ENCODE data around the gene CCDC12.

CCDC12 gene

GRCh38 chr3:46902188-46902631 is 74.3 kb downstream of the CCDC12 start:
- no peaks in the 10 kb centered on the region for H3K9me3 ChIP-seq (ENCODE audit: control insufficient read depth in 1 of 2, low read length in 2 of 2)
- H3K4me1 ChIP-seq (ENCODE audit: control insufficient read depth in 1 of 2, insufficient read depth in 2 of 2, low read length in 2 of 2) = peaks cover 0 to 3% of the 10 kb centered on the region in 2 donors
- H3K4me3 ChIP-seq (ENCODE audit: low read depth in 1 of 2, low read length in 2 of 2) = no peak overlapping the region
- peaks cover 5 to 12% of the 10 kb centered on the region in 2 donors for H3K27me3 ChIP-seq (ENCODE audit: control insufficient read depth in 1 of 2, insufficient read depth in 2 of 2, low read length in 2 of 2)
- no peak overlapping the region for H3K9ac ChIP-seq (ENCODE audit: low read depth in 1 of 2, low read length in 2 of 2)
- no peaks in the 10 kb centered on the region for H3K36me3 ChIP-seq (ENCODE audit: control insufficient read depth in 1 of 2, insufficient read depth in 2 of 2, low read length in 2 of 2)
- no peak overlapping the region for H3K27ac ChIP-seq (ENCODE audit: low read depth, low read length)

DNA sequence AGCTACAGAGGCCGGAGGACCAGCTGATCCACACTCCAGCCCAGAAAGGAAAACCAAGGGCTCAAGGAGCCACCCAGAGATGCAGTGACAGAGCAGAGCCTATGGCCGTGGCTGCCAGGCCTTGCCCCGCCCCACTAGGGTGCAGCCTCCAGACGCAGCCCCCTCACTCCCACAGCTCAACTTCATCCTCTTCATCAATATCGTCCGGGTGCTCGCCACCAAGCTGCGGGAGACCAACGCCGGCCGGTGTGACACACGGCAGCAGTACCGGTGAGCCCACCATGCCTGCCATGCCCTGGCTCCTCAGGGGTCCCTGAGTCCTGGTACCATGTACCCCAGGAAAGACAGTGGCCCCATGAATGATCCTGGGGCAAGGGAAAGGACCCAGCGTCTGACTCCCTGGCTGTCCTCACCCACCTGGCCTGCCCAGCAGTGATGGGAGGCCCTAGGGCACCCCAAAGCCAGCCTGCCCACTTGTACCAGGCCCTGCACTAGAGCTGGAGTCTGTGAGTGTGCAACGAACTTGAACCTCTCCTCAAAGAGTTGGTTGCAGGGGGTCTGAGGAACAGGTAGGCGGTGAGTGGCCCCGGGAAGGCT is 74.9 kb downstream of the CCDC12 start:
- Histone ChIP-seq H3K4me1 (ENCODE audit: control insufficient read depth in 1 of 2, insufficient read depth in 2 of 2, low read length in 2 of 2) (peaks cover 0 to 3% of the 10 kb centered on the region in 2 donors), H3K27ac (ENCODE audit: low read depth, low read length) (no peak overlapping the region), H3K4me3 (ENCODE audit: low read depth in 1 of 2, low read length in 2 of 2) (no peak overlapping the region), H3K9me3 (ENCODE audit: control insufficient read depth in 1 of 2, low read length in 2 of 2) (no peaks in the 10 kb centered on the region), H3K27me3 (ENCODE audit: control insufficient read depth in 1 of 2, insufficient read depth in 2 of 2, low read length in 2 of 2) (peaks cover 5 to 8% of the 10 kb centered on the region in 2 donors), H3K9ac (ENCODE audit: low read depth in 1 of 2, low read length in 2 of 2) (no peak overlapping the region), H3K36me3 (ENCODE audit: control insufficient read depth in 1 of 2, insufficient read depth in 2 of 2, low read length in 2 of 2) (no peaks in the 10 kb centered on the region)

GRCh38 chr3:46901061-46901460 is 75.5 kb downstream of the CCDC12 start:
- H3K4me1 ChIP-seq (ENCODE audit: control insufficient read depth in 1 of 2, insufficient read depth in 2 of 2, low read length in 2 of 2) = peaks cover 0 to 3% of the 10 kb centered on the region in 2 donors
- H3K27me3 ChIP-seq (ENCODE audit: control insufficient read depth in 1 of 2, insufficient read depth in 2 of 2, low read length in 2 of 2) = peaks cover 5 to 7% of the 10 kb centered on the region in 2 donors
- no peak overlapping the region for H3K9ac ChIP-seq (ENCODE audit: low read depth in 1 of 2, low read length in 2 of 2)
- no peak overlapping the region for H3K4me3 ChIP-seq (ENCODE audit: low read depth in 1 of 2, low read length in 2 of 2)
- no peaks in the 10 kb centered on the region for H3K9me3 ChIP-seq (ENCODE audit: control insufficient read depth in 1 of 2, low read length in 2 of 2)
- no peak overlapping the region for H3K27ac ChIP-seq (ENCODE audit: low read depth, low read length)
- H3K36me3 ChIP-seq (ENCODE audit: control insufficient read depth in 1 of 2, insufficient read depth in 2 of 2, low read length in 2 of 2) = no peaks in the 10 kb centered on the region

DNA sequence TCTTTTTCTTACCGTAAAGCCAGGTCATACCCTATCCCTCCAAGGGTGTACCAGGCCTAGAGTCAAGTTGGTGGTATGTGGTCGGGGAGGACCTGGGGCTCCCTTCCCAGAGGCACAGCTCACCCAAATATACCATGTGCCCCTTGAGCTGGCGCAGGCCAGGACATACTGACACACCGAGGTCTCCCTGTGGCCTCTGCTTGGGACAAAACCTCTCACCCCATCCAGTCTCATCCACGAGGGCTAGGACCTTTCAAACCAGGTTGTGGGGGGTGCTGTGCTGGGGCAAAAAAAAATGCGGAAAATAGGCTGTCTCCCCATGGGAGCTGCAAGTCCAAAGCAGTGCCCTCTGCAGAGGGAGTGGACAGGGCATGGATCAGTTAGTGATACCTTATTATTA is 76.2 kb downstream of the CCDC12 start:
- peaks cover 5 to 6% of the 10 kb centered on the region in 2 donors for H3K27me3 ChIP-seq (ENCODE audit: control insufficient read depth in 1 of 2, insufficient read depth in 2 of 2, low read length in 2 of 2)
- no peak overlapping the region for H3K27ac ChIP-seq (ENCODE audit: low read depth, low read length)
- no peak overlapping the region for H3K9ac ChIP-seq (ENCODE audit: low read depth in 1 of 2, low read length in 2 of 2)
- peaks cover 0 to 3% of the 10 kb centered on the region in 2 donors for H3K4me1 ChIP-seq (ENCODE audit: control insufficient read depth in 1 of 2, insufficient read depth in 2 of 2, low read length in 2 of 2)
- H3K4me3 ChIP-seq (ENCODE audit: low read depth in 1 of 2, low read length in 2 of 2) = no peak overlapping the region
- no peaks in the 10 kb centered on the region for H3K36me3 ChIP-seq (ENCODE audit: control insufficient read depth in 1 of 2, insufficient read depth in 2 of 2, low read length in 2 of 2)
- no peaks in the 10 kb centered on the region for H3K9me3 ChIP-seq (ENCODE audit: control insufficient read depth in 1 of 2, low read length in 2 of 2)

GRCh38 chr3:46900007-46900292 is 76.6 kb downstream of the CCDC12 start:
- peaks cover 0 to 3% of the 10 kb centered on the region in 2 donors for H3K4me1 ChIP-seq (ENCODE audit: control insufficient read depth in 1 of 2, insufficient read depth in 2 of 2, low read length in 2 of 2)
- no peak overlapping the region for H3K9ac ChIP-seq (ENCODE audit: low read depth in 1 of 2, low read length in 2 of 2)
- peaks cover 5 to 6% of the 10 kb centered on the region in 2 donors for H3K27me3 ChIP-seq (ENCODE audit: control insufficient read depth in 1 of 2, insufficient read depth in 2 of 2, low read length in 2 of 2)
- no peaks in the 10 kb centered on the region for H3K36me3 ChIP-seq (ENCODE audit: control insufficient read depth in 1 of 2, insufficient read depth in 2 of 2, low read length in 2 of 2)
- H3K27ac ChIP-seq (ENCODE audit: low read depth, low read length) = no peak overlapping the region
- no peak overlapping the region for H3K4me3 ChIP-seq (ENCODE audit: low read depth in 1 of 2, low read length in 2 of 2)
- H3K9me3 ChIP-seq (ENCODE audit: control insufficient read depth in 1 of 2, low read length in 2 of 2) = no peaks in the 10 kb centered on the region

DNA sequence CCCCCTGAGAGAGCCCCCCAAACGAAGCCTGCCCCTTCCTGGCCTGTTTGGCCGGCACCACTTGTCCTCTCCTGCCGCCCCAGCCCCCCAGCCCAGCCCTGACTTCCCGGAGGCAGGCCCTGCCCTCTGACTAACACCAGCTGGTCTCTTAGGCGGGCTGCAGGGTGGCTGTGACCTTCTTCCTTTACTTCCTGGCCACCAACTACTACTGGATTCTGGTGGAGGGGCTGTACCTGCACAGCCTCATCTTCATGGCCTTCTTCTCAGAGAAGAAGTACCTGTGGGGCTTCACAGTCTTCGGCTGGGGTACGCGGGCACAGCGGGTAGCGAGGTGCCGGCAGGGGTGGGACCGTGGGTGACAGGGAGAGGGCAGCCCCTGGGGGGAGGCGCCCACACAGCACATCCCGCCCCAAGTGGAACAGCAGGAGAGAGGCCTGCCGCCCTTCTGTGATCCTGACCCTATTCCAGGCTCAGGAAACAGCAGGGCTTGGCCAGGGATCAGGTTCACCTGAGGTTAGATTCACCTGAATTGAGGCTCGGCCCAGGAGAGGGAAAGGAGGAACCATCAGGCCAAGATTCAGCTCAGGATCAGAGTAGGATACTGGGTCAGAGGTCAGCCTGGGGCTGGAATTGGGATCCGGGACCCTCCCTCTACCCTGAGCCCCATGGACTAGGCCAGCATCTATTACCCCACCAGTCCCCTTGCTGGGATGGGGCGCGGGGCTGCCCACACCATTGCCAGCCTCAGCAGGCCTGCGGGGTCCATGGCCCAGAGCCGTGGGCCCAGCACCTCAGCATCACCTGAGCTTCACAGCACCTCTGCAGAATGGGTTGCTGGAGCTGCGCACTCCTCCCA is 77.2 kb downstream of the CCDC12 start:
- Histone ChIP-seq H3K4me1 (ENCODE audit: control insufficient read depth in 1 of 2, insufficient read depth in 2 of 2, low read length in 2 of 2) (peaks cover 0 to 3% of the 10 kb centered on the region in 2 donors), H3K27ac (ENCODE audit: low read depth, low read length) (no peak overlapping the region), H3K36me3 (ENCODE audit: control insufficient read depth in 1 of 2, insufficient read depth in 2 of 2, low read length in 2 of 2) (no peaks in the 10 kb centered on the region), H3K27me3 (ENCODE audit: control insufficient read depth in 1 of 2, insufficient read depth in 2 of 2, low read length in 2 of 2) (peaks cover 5 to 6% of the 10 kb centered on the region in 2 donors), H3K9me3 (ENCODE audit: control insufficient read depth in 1 of 2, low read length in 2 of 2) (no peaks in the 10 kb centered on the region), H3K4me3 (ENCODE audit: low read depth in 1 of 2, low read length in 2 of 2) (no peak overlapping the region), H3K9ac (ENCODE audit: low read depth in 1 of 2, low read length in 2 of 2) (no peak overlapping the region)

DNA sequence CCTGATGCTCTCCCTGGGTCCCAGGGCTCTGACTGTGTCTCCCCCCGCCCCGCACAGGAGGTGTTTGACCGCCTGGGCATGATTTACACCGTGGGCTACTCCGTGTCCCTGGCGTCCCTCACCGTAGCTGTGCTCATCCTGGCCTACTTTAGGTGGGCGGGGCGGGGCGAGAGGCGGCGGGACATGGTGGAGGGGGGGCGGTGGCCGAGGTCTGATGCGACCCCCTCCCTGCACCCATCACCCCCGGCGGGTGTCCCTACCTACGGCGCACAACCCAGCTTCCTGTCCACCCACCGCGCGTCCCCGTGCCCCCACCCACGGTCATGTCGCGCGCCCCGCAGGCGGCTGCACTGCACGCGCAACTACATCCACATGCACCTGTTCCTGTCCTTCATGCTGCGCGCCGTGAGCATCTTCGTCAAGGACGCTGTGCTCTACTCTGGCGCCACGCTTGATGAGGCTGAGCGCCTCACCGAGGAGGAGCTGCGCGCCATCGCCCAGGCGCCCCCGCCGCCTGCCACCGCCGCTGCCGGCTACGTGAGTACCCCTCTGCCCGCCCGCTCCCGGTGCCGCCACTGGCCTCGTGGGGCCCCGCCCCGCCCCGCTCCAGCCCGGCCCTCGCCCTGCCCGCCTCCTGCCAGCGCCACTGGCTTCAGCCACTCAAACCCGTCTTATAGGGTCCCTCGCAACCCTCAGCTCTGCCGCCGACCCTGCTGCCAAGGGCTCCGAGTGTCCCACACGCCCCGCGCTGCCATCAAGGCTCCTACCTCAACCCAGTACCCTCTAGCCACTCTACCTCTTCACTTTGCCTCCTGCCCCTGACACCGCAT is 78.0 kb downstream of the CCDC12 start:
- Histone ChIP-seq H3K9me3 (ENCODE audit: control insufficient read depth in 1 of 2, low read length in 2 of 2) (no peaks in the 10 kb centered on the region), H3K4me1 (ENCODE audit: control insufficient read depth in 1 of 2, insufficient read depth in 2 of 2, low read length in 2 of 2) (peaks cover 0 to 3% of the 10 kb centered on the region in 2 donors), H3K4me3 (ENCODE audit: low read depth in 1 of 2, low read length in 2 of 2) (no peak overlapping the region), H3K36me3 (ENCODE audit: control insufficient read depth in 1 of 2, insufficient read depth in 2 of 2, low read length in 2 of 2) (no peaks in the 10 kb centered on the region), H3K27me3 (ENCODE audit: control insufficient read depth in 1 of 2, insufficient read depth in 2 of 2, low read length in 2 of 2) (peaks cover 5 to 6% of the 10 kb centered on the region in 2 donors), H3K27ac (ENCODE audit: low read depth, low read length) (no peak overlapping the region), H3K9ac (ENCODE audit: low read depth in 1 of 2, low read length in 2 of 2) (no peak overlapping the region)

- H3K36me3 ChIP-seq (ENCODE audit: control insufficient read depth in 1 of 2, insufficient read depth in 2 of 2, low read length in 2 of 2) = no peaks in the 10 kb centered on the region
- peaks cover 0 to 3% of the 10 kb centered on the region in 2 donors for H3K4me1 ChIP-seq (ENCODE audit: control insufficient read depth in 1 of 2, insufficient read depth in 2 of 2, low read length in 2 of 2)
- no peak overlapping the region for H3K27ac ChIP-seq (ENCODE audit: low read depth, low read length)
- H3K27me3 ChIP-seq (ENCODE audit: control insufficient read depth in 1 of 2, insufficient read depth in 2 of 2, low read length in 2 of 2) = peaks cover 5 to 12% of the 10 kb centered on the region in 2 donors
- H3K9me3 ChIP-seq (ENCODE audit: control insufficient read depth in 1 of 2, low read length in 2 of 2) = no peaks in the 10 kb centered on the region
- H3K4me3 ChIP-seq (ENCODE audit: low read depth in 1 of 2, low read length in 2 of 2) = no peak overlapping the region
- no peak overlapping the region for H3K9ac ChIP-seq (ENCODE audit: low read depth in 1 of 2, low read length in 2 of 2)
Measured at GRCh38 chr3:46897829-46898320, 78.7 kb downstream of the CCDC12 start.

- H3K9ac ChIP-seq (ENCODE audit: low read depth in 1 of 2, low read length in 2 of 2) = no peak overlapping the region
- H3K27ac ChIP-seq (ENCODE audit: low read depth, low read length) = no peak overlapping the region
- peaks cover 3 to 8% of the 10 kb centered on the region in 2 donors for H3K4me1 ChIP-seq (ENCODE audit: control insufficient read depth in 1 of 2, insufficient read depth in 2 of 2, low read length in 2 of 2)
- H3K9me3 ChIP-seq (ENCODE audit: control insufficient read depth in 1 of 2, low read length in 2 of 2) = no peaks in the 10 kb centered on the region
- peaks cover 9 to 18% of the 10 kb centered on the region in 2 donors for H3K27me3 ChIP-seq (ENCODE audit: control insufficient read depth in 1 of 2, insufficient read depth in 2 of 2, low read length in 2 of 2)
- H3K36me3 ChIP-seq (ENCODE audit: control insufficient read depth in 1 of 2, insufficient read depth in 2 of 2, low read length in 2 of 2) = no peaks in the 10 kb centered on the region
- no peak overlapping the region for H3K4me3 ChIP-seq (ENCODE audit: low read depth in 1 of 2, low read length in 2 of 2)
Measured at GRCh38 chr3:46897031-46897430, 79.5 kb downstream of the CCDC12 start.

DNA sequence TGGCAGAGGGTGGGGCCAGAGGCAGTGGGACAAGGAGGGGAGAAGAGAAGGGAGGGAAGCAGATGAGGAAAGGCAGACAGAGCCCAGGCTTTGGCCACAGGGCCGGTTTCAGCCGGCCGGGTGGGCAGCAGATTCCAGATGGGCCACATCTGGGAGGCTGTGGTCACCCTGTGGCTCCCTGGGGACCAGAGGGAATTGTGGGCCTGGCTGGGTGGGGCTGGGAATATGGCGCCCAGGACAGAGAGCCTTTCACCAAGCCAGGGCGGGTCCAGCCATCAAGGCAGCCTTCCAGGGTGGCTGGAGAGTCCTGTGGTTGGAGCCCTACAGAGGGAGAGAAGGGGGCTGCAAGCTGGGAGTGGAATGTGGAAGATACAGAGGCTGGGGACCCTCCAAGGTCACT is 80.2 kb downstream of the CCDC12 start:
- Histone ChIP-seq H3K36me3 (ENCODE audit: control insufficient read depth in 1 of 2, insufficient read depth in 2 of 2, low read length in 2 of 2) (no peaks in the 10 kb centered on the region), H3K27me3 (ENCODE audit: control insufficient read depth in 1 of 2, insufficient read depth in 2 of 2, low read length in 2 of 2) (peaks cover 16 to 24% of the 10 kb centered on the region in 2 donors), H3K4me1 (ENCODE audit: control insufficient read depth in 1 of 2, insufficient read depth in 2 of 2, low read length in 2 of 2) (peaks cover 8 to 12% of the 10 kb centered on the region in 2 donors), H3K9me3 (ENCODE audit: control insufficient read depth in 1 of 2, low read length in 2 of 2) (no peaks in the 10 kb centered on the region), H3K27ac (ENCODE audit: low read depth, low read length) (no peak overlapping the region), H3K4me3 (ENCODE audit: low read depth in 1 of 2, low read length in 2 of 2) (no peak overlapping the region), H3K9ac (ENCODE audit: low read depth in 1 of 2, low read length in 2 of 2) (no peak overlapping the region)

All from duodenal mucosa (tissue), 2 donors.